HG02763 (cell line): Measurements from ENCODE around the gene VWA8.

Experiments used
- ATAC-seq: cut with Tn5 transposase; IDR thresholded peaks from one replicate; pipeline ENCODE4 v1.9.1; 2021; ENCODE audit warnings: mild to moderate bottlenecking, moderate library complexity; ENCODE audit not compliant: unreplicated experiment

VWA8 gene

GRCh38 chr13:41960637-41961465, at the start of gene VWA8:
VWA8 (minus strand) TSS chr13:41961109; CDS start chr13:41961015, 94 bp downstream.
- ATAC-seq: peak; percentile 85

- ATAC-seq: no peak
Observed at GRCh38 chr13:42009057-42009456, 48.1 kb upstream of the VWA8 start.

GRCh38 chr13:42007844-42008243, 46.9 kb upstream of the VWA8 start:
- ATAC-seq: no peak

- ATAC-seq: no peak
Observed at GRCh38 chr13:42002066-42002465, 41.2 kb upstream of the VWA8 start.

GRCh38 chr13:42001580-42001979, 40.7 kb upstream of the VWA8 start:
- ATAC-seq: no peak

- no peak for ATAC-seq
Observed at GRCh38 chr13:42000846-42001245, 39.9 kb upstream of the VWA8 start.

GRCh38 chr13:41997396-41997795, 36.5 kb upstream of the VWA8 start:
- no peak for ATAC-seq

GRCh38 chr13:41995946-41996345, 35.0 kb upstream of the VWA8 start:
- no peak for ATAC-seq

GRCh38 chr13:41995336-41995735, 34.4 kb upstream of the VWA8 start:
- ATAC-seq: no peak

- no peak for ATAC-seq
Observed at GRCh38 chr13:41994696-41995095, 33.8 kb upstream of the VWA8 start.

GRCh38 chr13:41991936-41992335, 31.0 kb upstream of the VWA8 start:
- no peak for ATAC-seq

- ATAC-seq: no peak
Observed at GRCh38 chr13:41988244-41988643, 27.3 kb upstream of the VWA8 start.

GRCh38 chr13:41985788-41986508, 25.0 kb upstream of the VWA8 start:
- no peak for ATAC-seq

GRCh38 chr13:41981951-41982715, 21.2 kb upstream of the VWA8 start:
- ATAC-seq: no peak

- ATAC-seq: no peak
Observed at GRCh38 chr13:41978007-41978406, 17.1 kb upstream of the VWA8 start.

GRCh38 chr13:41976476-41976875, 15.6 kb upstream of the VWA8 start:
- ATAC-seq: no peak

GRCh38 chr13:41974262-41974900, 13.5 kb upstream of the VWA8 start:
- no peak for ATAC-seq

GRCh38 chr13:41973247-41973741, 12.4 kb upstream of the VWA8 start:
- ATAC-seq: no peak

GRCh38 chr13:41971848-41972247, 10.9 kb upstream of the VWA8 start:
- ATAC-seq: no peak

GRCh38 chr13:41970918-41971317, 10.0 kb upstream of the VWA8 start:
- no peak for ATAC-seq

- no peak for ATAC-seq
Observed at GRCh38 chr13:41970022-41970421, 9.1 kb upstream of the VWA8 start.
